HG03469 (cell line): Measurements from ENCODE around the gene OR2V2.
"Not testable (repeated sequence)": the region's sequence is repeated elsewhere in the genome, so short reads cannot be mapped to it uniquely, and the experiment has no call there.

ENCODE experiments used
- ATAC-seq: cut with Tn5 transposase; IDR thresholded peaks from one replicate; pipeline ENCODE4 v1.9.1; 2021; ENCODE audit warnings: mild to moderate bottlenecking, moderate library complexity, moderate number of reproducible peaks; ENCODE audit not compliant: unreplicated experiment

The OR2V2 gene

DNA sequence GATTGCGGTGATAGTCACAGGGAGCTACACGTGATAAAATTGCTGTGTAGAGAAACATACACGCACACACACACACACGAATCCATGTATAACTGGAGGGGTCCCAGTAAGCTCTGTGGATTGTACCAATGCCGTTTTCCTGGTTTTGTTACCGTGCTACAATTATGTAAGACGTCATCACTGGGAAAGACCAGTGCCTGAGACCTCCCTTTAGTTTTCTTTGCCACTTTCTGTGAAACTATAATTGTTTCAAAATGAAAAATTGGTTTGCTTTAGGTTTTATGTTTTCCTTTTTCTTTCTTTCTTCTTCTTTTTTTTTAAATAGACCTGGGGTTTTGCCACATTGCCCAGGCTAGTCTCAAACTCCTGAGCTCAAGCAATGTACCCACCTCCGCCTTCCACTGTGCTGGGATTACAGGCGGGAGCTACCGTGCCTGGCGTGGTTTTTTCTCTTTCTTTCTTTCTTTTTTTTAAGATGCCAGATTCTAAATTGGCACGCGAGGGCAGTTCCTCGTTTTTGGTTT lies 21.3 kb downstream of the OR2V2 start:
- ATAC-seq = no peak

DNA sequence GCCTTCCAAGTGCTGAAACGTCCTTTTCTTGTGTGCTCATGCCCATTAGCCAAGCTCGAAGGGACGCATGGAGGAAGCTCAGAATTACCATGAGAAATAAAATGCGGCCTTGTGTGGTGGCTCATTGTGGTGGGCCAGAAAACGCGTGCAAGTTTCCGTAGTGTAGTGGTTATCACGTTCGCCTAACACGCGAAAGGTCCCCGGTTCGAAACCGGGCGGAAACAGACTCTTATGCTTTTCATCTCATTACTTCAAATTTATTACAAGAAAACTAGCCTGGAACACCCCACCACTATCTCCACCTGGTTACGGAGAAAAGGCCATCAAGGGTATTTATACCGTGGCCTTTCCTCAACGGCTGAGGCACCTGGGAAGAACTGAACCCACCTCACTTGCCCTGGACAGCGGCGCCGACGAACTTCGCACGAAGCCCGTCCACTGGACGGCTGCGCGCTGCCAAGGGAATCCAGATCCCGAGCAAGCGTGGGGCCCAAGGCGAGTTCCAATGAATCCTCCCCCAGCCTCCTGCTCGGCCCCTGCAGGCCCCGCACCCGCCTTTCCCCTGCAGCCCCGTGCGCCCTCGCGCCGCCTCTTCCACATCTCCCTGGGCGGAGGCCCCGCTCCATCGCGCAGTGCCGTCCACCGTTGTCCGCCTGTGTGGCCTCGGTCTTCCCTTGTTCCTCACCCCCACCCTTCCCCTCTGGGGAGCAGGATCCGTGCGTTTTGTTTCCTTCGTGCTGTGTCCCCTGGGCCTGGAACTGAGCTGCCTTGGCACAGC lies 22.3 kb downstream of the OR2V2 start:
- not testable (repeated sequence) for ATAC-seq

DNA sequence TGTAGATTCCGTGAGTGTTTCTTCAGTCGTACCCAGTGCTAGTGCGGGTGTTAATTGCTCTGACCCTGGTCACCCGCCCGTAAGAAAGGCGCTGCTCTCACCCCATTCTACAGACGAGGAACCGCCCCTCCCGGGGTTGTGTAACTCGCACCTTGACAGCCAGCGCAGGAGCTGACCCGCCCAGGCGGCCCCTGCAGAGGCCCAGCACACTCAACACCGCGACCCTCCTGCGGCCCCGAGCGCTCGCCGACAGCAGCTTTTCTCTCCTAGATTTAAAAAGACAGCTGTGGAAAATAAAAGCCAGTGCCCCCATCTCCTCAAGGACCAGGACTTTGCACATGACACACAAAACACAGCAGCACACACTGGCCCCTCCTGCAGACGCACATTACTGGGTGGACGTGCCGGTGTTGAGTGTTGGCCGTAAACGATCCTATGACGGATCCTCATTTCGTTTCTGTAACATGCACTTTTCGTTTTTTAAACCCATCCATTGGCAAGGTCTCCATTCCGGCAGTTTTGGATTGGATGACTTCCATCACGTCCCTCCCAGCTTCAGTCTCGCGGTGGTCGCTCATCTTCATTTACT lies 22.9 kb downstream of the OR2V2 start:
- no peak for ATAC-seq

DNA sequence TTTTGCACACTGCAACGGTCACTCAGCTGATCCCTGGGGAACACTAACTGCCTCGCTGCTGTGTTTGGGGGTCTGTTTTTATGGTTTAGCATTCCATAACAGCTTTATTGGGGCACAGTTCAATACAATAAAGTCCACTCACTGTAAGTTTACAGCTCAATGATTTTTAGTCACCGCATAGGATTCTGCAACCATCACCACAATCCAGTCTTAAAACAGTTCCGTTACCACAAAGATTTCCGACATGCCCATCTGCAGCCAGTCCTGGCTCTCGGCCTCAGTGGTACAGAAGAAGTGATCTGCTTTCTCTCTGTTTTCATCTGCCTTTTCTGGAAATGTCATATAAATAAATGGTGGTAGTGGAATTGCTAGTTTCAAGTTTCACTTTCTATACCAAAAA lies 23.6 kb downstream of the OR2V2 start:
- no peak for ATAC-seq

DNA sequence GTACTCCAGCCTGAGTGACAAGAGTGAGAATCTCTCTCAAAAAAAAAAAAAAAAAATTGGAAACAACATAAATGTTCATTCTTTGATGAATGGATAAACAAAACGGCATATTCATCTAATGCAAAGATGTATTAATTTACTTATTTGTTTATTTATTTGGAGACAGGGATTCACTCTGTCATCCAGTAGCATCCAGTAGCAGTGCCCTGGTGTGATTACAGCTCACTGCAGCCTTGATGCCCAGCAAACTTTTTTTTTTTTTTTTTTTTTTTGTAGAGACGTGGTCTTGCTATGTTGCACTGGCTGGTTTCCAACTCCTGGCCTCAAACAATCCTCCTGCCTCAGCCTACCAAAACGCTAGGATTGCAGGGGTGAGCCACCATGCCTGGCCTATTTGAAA lies 24.4 kb downstream of the OR2V2 start:
- ATAC-seq = no peak

DNA sequence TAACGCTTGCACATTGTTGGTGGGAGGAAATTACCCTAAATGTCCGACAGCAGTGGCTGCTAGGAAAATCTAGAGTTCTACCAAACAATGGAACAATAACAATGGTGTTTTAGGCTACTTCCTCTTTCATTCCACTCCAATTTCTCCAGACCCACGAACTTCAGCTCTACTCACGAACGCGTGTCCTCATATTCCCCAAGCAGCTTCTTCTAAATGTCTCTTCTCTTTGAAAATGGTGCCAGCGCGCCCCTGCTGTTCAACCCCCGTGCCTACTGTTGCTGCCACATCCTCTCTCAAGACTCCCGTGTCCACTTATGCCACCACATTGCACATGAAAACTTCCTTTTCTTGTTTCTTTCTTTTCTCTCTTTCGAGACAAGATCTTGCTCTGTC lies 25.6 kb downstream of the OR2V2 start:
- peak; percentile 9 for ATAC-seq

DNA sequence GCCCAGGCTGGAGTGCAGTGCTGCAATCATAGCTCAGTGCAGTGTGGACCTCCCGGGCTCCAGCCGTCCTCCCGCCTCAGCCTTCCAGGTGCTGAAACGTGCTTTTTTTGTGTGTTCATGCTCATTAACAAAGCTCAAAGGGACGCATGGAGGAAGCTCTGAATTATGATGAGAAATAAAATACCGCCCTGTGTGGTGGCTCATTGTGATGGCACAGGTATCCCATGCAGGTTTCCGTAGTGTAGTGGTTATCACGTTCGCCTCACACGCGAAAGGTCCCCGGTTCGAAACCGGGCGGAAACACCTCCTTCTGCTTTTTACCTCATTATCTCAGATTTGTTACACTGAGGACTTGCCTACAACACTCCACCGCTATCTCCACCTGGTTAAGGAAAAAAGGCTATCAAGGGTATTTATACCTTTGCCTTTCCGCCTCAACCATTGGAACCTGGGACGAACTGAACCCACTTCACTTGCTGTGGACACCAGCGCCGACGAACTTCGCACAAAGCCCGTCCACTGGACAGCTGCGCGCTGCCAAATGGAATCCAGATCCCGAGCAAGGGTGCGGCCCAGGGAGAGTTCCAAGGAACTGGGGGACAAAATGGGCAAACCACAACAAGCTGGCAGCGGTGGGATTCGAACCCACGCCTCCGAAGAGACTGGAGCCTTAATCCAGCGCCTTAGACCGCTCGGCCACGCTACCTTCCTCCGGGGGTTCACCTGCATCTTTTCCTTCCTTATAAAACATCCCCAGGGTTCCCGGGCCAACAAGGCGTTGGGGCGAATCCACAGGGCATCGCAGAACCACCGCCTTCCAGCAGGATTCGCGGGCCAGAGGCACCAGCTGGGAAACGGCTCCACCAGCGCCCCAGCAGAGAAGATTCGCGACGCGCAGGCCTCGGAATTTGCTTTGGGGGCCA lies 26.3 kb downstream of the OR2V2 start:
- peak; percentile 31 for ATAC-seq

DNA sequence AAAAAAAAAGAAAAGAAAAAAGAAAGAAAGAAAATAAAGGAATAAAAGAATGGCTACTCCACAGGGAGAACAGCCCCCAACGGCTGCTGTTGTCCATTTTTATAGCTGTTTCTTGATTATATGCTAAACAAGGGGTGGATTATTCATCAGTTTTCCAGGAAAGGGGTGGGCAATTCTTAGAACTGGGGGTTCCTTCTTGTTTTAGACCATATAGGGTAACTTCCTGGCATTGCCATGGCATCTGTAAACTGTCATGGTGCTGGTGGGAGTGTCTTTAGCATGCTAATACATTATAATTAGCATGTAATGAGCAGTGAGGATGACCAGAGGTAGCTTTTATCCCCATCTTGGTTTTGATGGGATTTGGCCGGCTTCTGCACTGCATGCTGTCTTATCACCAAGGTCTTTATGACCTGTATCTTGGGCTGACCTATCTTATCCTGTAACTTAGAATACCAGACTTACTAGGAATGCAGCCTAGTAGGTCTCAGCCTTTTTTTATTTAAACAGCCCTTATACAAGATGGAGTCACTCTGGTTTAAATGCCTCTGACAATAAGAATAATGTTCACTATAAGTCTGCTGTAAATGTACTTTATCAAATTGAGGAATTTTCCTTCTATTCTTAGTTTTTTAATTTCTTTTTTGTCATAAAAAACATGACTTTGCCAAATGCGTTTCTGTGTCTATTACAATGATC lies 29.0 kb downstream of the OR2V2 start:
- no peak for ATAC-seq

DNA sequence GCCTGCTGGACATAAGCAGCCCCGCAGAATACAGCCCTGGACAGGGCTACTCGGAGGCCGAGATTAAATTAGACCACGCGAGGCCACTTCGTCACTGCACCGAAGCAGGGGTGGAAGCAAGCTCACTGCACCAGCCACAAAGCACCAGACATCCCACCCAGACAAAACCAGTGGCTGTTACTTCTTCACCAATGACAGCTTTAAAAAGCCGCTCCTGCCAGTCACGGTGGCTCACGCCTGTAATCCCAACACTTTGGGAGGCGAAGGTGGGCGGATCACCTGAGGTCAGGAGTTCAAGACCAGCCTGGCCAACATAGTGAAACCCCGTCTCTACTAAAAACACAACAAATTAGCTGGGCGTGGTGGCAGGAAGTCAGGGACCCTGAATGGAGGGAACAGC lies 30.2 kb downstream of the OR2V2 start:
- ATAC-seq = not testable (repeated sequence)

DNA sequence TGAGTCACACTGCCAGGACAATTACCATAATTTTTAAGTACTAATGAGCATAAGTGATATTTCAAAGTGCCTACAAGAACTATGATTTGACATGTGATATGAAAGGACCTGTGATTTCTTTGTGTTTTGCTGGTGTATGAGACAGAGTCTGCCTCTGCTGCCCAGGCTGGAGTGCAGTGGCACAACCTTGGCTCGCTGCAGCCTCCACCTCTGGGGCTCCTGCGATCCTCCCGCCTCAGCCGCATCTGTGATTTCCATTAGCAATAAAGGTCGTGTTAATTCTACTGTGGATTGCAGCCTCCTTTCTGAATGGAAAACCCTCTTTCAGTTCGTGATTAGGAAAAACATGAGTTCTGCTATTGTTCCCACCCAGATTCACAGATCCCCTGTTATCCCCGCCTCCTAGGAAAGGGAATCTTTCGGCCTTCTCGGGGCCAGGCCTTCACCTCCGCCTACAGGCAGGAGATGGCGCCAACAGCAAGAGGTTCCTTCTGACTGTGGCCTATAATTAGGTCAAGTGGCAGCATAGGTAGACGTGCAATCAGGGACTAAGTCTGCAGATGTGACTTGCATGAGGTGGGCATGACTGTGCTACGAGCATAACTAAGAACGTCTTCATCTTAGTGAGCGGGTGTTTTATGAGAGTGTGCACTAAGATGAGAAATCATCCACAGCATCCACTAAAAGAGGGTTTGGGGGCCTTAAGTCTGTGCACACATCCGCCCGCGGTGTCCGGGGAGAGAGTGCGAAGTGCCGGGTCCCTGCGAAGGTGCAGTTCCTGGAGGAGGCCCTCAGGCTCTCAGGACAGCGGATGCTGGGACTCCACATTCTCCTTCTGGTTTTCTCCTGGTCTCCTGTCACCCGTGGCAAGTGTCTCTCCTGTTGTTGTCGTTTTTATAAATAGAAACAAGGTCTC lies 34.5 kb downstream of the OR2V2 start:
- ATAC-seq = peak; percentile 46

DNA sequence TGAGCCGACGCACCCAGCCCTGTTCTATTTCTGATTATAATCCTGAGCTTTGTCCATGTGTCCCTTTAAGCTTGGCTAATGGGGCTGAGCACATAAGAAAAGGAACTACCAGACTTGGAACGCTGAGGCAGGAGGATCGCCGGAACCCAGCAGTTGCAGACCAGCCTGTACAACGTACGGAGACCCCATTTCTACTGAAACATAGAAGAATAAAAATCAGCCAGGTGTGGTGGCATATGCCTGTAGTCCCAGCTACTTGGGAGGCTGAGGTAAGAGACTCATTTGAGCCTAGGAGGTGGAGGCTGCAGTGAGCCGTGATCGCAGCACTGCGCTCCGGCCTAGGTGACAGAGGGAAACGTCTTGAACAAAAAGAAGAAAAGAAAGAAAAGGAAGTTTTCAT lies 35.3 kb downstream of the OR2V2 start:
- ATAC-seq = no peak

DNA sequence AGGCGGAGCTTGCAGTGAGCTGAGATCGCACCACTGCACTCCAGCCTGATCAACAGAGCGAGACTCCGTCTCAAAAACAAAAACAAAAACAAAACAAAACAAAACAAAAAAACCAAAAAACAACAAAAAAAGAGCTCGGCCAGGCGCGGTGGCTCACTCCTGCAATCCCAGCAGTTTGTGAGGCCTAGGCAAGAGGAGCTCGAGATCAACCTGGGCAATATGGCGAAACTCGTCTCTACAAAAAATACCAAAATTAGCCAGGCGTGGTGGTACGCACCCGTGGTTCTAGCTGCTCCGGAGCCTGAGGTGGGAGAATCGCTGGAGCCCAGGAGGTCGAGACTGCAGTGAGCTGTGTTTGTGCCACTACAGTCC lies 37.4 kb downstream of the OR2V2 start:
- no peak for ATAC-seq

DNA sequence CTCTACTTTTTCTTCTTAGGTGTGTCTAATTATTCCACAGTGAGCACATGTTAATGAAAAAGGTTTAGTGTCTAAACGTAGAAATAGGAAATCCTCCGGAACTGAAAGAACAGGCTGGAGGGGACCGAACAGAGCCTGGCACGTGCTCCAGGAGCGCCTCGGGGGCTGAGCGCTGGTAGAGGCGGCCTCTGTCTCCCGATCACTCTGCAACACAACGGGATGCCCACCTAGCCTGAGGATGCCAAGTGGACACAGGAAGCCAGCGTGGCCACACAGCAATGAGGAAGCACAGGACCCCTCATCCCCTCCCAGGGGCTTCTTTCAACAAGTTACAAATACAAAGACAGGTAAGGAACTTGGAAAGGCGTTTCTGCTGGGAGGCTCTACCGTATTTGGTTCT lies 38.2 kb downstream of the OR2V2 start:
- no peak for ATAC-seq

DNA sequence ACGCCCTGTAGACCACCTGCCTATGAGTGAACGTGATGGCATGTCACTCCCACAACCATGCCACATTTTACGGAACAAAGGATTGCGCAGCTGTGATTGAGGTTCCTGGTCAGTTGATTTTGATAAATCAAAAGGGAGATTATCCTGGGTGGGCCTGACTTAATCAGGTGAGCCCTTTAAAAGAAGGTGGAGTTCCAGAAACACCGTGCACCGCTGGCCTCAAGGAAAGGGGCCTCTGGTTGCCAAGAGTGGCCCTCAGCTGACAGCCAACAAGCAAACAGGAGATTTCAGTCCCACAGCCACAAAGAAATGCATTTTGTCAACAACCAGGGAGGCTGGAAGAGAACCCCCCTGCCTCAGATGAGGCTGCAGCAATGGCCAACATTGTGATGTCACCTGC lies 38.6 kb downstream of the OR2V2 start:
- no peak for ATAC-seq

DNA sequence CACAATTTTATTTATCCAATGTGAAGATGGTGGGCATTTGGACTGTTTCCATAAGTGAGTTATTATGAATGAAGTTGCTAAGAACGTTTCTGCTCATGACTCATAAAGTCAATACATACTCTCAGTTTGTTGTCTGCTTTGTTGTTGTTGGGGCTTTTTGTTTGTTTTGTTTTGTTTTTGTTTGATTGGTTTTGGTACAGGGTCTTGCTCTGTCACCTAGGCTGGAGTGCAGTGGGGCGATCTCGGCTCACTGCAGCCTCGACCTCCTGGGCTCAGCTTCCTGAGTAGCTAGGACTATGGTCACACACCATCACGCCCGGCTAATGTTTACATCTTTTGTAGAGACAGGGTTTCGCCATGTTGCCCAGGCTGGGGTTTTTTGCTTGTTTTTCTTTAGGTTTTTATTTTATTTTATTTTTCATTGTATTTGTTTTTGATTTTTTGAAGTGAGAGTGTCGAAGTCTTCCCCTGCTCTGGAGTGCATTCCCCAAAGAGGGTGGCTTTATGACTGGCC lies 39.7 kb downstream of the OR2V2 start:
- no peak for ATAC-seq

DNA sequence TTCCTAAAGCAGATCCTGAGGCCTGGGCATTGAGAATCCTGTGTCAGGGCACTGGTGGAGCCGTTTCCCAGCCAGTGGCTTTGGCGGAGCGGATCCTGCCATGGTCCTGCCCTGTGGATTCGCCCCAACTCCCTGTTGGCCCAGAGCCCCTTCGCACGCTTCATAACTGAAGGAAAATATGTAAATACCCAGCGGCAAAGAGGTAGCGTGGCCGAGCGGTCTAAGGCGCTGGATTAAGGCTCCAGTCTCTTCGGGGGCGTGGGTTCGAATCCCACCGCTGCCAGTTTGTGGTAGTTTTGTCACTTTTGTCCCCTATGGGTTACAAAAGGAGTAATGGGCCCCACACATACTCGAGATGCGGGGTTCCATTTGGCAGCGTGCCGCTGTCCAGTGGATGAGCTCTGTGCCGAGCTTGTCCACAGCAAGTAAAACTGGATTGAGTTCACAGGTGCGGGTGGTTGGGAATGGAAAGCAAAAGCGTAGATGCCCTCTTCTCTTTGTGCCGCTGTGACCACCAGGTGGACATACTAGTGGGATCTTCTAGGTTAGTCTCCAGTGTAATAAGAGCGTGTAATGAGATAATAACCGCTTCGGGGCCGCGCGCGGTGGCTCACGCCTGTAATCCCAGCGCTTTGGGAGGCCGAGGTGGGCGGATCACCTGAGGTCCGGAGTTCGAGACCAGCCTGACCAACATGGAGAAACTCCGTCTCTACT lies 40.3 kb downstream of the OR2V2 start:
- no peak for ATAC-seq

DNA sequence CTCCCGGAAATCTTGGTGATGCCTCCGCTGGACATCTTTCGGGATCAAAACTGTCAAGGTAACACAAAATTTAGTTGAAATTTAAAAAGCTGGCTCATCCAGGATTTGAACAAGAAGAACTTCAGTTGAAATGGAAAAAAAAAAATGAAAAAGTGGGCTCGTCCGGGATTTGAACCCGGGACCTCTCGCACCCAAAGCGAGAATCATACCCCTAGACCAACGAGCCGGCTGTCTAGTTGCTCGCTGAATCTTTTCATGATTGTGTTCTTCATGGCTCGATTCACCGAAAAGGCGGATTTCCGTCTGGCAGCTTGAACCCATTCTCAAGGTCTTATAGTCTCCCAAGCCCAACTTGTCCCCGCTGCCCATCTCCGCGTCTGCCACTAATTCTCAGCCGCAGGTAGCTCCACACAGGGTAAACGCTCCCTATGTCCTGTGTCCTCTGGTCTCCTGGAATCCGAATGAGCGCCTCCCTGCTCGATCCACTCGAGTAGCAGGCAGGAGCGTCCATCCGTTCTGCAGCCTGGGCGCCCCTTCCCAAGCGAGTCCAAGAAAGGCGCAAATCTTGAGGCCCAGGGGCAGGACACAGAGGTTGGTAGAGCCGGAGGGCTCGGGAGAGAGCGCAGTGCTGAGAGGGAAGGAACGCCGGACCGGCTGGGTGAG lies 41.4 kb downstream of the OR2V2 start:
- no peak for ATAC-seq

DNA sequence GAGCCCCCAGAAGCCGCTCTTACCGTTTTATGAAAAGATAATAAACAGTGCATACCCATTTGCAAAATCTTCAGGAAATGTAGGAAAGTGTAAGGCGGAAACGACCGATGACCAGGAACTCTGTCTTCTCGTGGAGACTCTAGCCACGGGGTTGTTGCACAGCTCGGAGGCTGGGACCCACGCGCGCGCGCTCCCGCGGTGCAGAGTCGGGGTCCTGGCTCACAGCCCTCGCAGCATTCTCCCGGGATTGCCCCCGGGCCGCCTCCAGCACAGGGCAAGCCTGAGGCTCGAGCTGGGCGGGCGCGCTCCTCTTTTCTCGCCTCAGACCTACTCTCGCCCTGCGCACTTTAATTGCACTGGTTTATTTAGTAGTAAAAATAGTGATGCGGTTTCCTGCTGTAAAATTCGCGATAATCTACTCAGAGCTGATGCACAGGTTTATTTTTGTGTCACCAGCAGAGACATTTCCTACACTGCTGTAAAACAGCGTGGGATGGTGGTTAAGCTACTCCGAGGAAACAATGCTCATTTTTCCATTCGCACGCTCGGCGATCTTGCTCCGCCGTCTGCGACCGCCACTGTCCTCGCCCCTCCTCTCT lies 42.1 kb downstream of the OR2V2 start:
- no peak for ATAC-seq
